Central memory CD8-positive, alpha-beta T cell (primary cell): ENCODE data around the gene AQP3.
"Not testable (repeated sequence)": the region's sequence is repeated elsewhere in the genome, so short reads cannot be mapped to it uniquely, and the experiment has no call there.

Source experiments
- ATAC-seq: fragments of 150-1000 bp; cut with Tn5 transposase; replicated peaks from 2 replicates; pipeline ENCODE4 v1.10.0; 2022; ENCODE audit warnings: mild to moderate bottlenecking, moderate FRiP score, moderate number of reproducible peaks; ENCODE audit not compliant: poor library complexity, severe bottlenecking; ENCODE audit errors: extremely low read depth
- DNase-seq, 2 donors: peaks; one replicate each; pipeline ENCODE4 v3.0.0; 2021; ENCODE audit warnings: low spot score in 2 of 2
- H3K27ac Mint-ChIP-seq: one replicate; pipeline ENCODE4 v1.8.0; 2022; ENCODE audit warnings: low read depth, mild to moderate bottlenecking, moderate library complexity, mixed read lengths
- H3K27me3 Mint-ChIP-seq: one replicate; pipeline ENCODE4 v1.8.0; 2022; ENCODE audit warnings: mixed read lengths
- H3K36me3 Mint-ChIP-seq: one replicate; pipeline ENCODE4 v1.8.0; 2022; ENCODE audit warnings: mild to moderate bottlenecking, moderate library complexity, mixed read lengths; ENCODE audit not compliant: insufficient read depth
- H3K4me1 Mint-ChIP-seq: one replicate; pipeline ENCODE4 v1.8.0; 2022; ENCODE audit warnings: mixed read lengths
- H3K4me3 Mint-ChIP-seq: one replicate; pipeline ENCODE4 v1.8.0; 2022; ENCODE audit warnings: mild to moderate bottlenecking, moderate library complexity, mixed read lengths
- H3K9me3 Mint-ChIP-seq: one replicate; pipeline ENCODE4 v1.8.0; 2022; ENCODE audit warnings: mixed read lengths

Gene AQP3

GRCh38 chr9:33415501-33416038 lies 31.8 kb downstream of the AQP3 start:
- peak overlapping the region; percentile 57 for H3K4me3 Mint-ChIP-seq
- DNase-seq, result peak; percentile 87 to 89
- peak overlapping the region; percentile 84 for H3K27ac Mint-ChIP-seq
- H3K9me3 Mint-ChIP-seq, result no peaks in the 10 kb centered on the region
- no peaks in the 10 kb centered on the region for H3K27me3 Mint-ChIP-seq
- H3K4me1 Mint-ChIP-seq, result peaks cover 33% of the 10 kb centered on the region
- peaks cover 4% of the 10 kb centered on the region for H3K36me3 Mint-ChIP-seq
- ATAC-seq, result peak; percentile 91

DNA sequence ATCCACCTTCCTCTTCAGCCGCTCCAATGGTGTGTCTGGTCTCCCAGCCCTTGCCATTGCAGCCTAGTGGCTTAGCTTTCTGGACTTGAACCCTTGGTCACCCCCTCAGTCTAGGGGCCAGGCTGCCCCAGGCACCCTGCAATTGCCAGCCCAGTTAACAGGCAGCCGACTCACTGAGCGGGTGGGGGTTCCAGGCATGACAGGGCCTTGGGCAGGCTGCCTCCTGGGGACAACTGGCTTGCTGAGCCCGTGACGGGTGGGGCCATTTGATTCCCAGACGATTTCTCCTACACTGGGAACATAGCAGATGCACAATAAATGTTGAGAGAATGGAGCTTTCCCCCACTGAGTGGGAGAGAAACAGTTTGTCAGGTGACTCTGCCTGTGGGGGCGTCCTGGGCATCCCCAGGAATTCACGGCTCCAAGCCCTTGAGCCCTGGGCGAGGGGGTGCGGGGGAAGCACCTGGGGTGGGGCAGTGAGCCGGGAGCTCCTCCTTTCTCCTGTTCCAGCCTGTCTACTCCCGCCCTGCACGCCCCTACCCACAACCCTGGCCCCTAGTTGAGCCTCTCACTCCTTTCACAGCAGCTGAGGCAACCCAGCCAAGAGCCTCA lies 32.4 kb downstream of the AQP3 start:
- DNase-seq, result no peak
- H3K27me3 Mint-ChIP-seq, result no peaks in the 10 kb centered on the region
- peaks cover 33% of the 10 kb centered on the region for H3K4me1 Mint-ChIP-seq
- no peaks in the 10 kb centered on the region for H3K9me3 Mint-ChIP-seq
- no peak for ATAC-seq
- peak overlapping the region; percentile 57 for H3K4me3 Mint-ChIP-seq
- peaks cover 4% of the 10 kb centered on the region for H3K36me3 Mint-ChIP-seq
- H3K27ac Mint-ChIP-seq, result peak overlapping the region; percentile 84

DNA sequence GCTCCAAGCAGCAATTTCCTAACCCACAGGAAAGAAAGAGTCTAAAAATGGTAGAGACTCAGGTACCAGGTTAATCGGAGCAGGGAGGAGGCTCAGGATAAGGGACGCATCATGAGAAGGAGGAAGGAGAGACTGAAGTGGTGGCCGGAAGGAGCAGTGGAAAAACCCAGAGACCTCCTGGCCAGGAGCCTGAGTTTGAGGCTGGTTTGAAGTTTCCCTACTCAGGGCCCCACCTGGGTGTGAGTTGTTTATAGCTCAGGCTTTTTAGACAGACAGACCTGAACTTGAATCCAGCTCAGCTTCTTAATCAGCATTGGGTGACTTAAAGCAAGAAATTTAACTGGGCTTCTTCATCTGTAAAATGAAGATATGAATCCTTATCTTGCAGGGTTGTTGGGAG lies 33.1 kb downstream of the AQP3 start:
- Mint-ChIP-seq H3K27me3 (no peaks in the 10 kb centered on the region), H3K4me3 (no peak overlapping the region), H3K36me3 (peaks cover 4% of the 10 kb centered on the region), H3K4me1 (peaks cover 33% of the 10 kb centered on the region), H3K9me3 (no peaks in the 10 kb centered on the region), H3K27ac (no peak overlapping the region)
- no peak for ATAC-seq
- DNase-seq, result no peak

- DNase-seq (no peak), ATAC-seq (no peak)
- Mint-ChIP-seq H3K9me3 (no peaks in the 10 kb centered on the region), H3K4me1 (no peaks in the 10 kb centered on the region), H3K27me3 (no peaks in the 10 kb centered on the region), H3K27ac (no peak overlapping the region), H3K36me3 (no peaks in the 10 kb centered on the region), H3K4me3 (no peak overlapping the region)
Measured at GRCh38 chr9:33408087-33408486, 39.3 kb downstream of the AQP3 start.

DNA sequence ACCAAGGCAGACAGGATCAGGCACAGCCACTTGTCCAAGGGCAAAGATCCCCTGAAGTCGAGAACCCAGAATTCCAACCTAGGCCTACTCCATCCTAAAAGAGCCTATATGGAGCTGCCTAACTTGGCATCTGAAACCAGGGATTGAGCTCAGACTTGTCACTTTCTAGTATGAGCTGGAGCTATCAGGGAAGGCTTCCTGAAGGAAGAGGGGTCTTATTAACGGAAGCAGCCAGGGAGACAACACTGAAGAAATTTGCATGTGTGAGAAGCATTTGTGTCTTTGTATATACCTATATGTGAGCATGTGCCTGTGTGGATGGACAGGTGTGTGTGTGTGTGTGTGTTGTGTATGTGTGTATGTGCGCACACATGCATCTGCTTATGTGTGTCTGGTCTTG lies 40.3 kb downstream of the AQP3 start:
- H3K4me3 Mint-ChIP-seq, result no peak overlapping the region
- no peak overlapping the region for H3K27ac Mint-ChIP-seq
- H3K36me3 Mint-ChIP-seq, result no peaks in the 10 kb centered on the region
- DNase-seq (no peak), ATAC-seq (no peak)
- H3K27me3 Mint-ChIP-seq, result no peaks in the 10 kb centered on the region
- H3K9me3 Mint-ChIP-seq, result no peaks in the 10 kb centered on the region
- no peaks in the 10 kb centered on the region for H3K4me1 Mint-ChIP-seq

GRCh38 chr9:33404788-33405362 lies 42.5 kb downstream of the AQP3 start:
- DNase-seq, result no peak
- Mint-ChIP-seq H3K36me3 (no peaks in the 10 kb centered on the region), H3K27me3 (no peaks in the 10 kb centered on the region), H3K27ac (peak overlapping the region; percentile 81), H3K4me3 (no peak overlapping the region), H3K4me1 (no peaks in the 10 kb centered on the region), H3K9me3 (no peaks in the 10 kb centered on the region)
- ATAC-seq, result no peak

DNA sequence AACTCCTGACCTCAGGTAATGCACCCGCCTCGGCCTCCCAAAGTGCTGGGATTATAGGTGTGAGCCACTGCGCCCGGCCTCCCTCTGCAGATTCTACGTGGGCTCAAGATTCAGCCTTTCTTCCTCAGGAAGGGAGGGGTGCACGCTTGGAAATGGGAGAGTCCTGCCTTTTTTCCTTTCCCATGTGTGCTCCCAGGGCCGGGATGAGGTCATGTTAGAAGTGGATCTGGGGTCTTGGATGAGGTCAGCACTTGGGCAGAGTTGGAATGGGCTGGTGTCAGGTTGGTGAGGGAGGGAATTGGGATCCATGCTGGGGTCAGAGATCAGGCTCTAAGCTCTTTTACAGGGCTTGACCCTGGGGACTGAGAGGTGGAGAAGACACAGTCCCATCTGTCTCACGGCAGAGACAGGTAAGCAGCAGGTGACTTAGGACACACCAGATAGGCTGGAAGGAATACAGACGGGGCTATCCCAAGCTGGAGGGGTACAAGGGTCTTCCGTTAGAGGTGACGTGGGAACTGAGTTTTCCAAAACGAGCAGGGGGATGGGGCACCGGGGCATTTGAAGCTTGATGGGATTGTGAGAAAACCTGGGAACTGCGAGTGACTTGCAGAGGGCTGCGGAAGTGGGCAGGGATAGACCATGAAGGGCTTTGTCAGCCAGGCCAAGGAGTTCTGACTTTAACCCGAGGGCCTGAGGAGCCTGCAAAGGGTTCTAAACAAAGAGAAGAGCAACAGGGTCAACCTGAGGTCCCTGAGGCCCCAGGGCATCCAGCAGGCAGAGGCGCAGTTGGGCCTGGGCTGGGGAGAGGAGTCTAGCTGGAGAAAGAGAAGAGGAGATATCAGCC lies 43.2 kb downstream of the AQP3 start:
- Mint-ChIP-seq H3K36me3 (no peaks in the 10 kb centered on the region), H3K4me1 (no peaks in the 10 kb centered on the region), H3K4me3 (no peak overlapping the region), H3K27me3 (no peaks in the 10 kb centered on the region), H3K27ac (peak overlapping the region; percentile 81), H3K9me3 (no peaks in the 10 kb centered on the region)
- no peak for DNase-seq
- ATAC-seq, result no peak

GRCh38 chr9:33402371-33402770 lies 45.0 kb downstream of the AQP3 start, which contains the start of gene AQP7:
AQP7 (minus strand) TSS chr9:33402568; CDS start chr9:33401262, 1,306 bp downstream.
- not testable (repeated sequence) for H3K27ac Mint-ChIP-seq

GRCh38 chr9:33401809-33402208 lies 45.6 kb downstream of the AQP3 start:
- not testable (repeated sequence) for H3K27me3 Mint-ChIP-seq, H3K27ac Mint-ChIP-seq, H3K4me3 Mint-ChIP-seq, ATAC-seq, H3K4me1 Mint-ChIP-seq, H3K36me3 Mint-ChIP-seq, DNase-seq, H3K9me3 Mint-ChIP-seq

More at GRCh38 chr9:33402371-33402770, 45.0 kb downstream of the AQP3 start, which contains the start of gene AQP7:
- H3K4me1 Mint-ChIP-seq, H3K4me3 Mint-ChIP-seq, H3K27me3 Mint-ChIP-seq, ATAC-seq, DNase-seq, H3K9me3 Mint-ChIP-seq, H3K36me3 Mint-ChIP-seq: not testable (repeated sequence)

GRCh38 chr9:33399047-33399446 lies 48.3 kb downstream of the AQP3 start:
- H3K36me3 Mint-ChIP-seq, H3K4me3 Mint-ChIP-seq, DNase-seq, H3K9me3 Mint-ChIP-seq, H3K27ac Mint-ChIP-seq, ATAC-seq, H3K4me1 Mint-ChIP-seq: not testable (repeated sequence)
- H3K27me3 Mint-ChIP-seq, result peaks cover 15% of the 10 kb centered on the region

DNA sequence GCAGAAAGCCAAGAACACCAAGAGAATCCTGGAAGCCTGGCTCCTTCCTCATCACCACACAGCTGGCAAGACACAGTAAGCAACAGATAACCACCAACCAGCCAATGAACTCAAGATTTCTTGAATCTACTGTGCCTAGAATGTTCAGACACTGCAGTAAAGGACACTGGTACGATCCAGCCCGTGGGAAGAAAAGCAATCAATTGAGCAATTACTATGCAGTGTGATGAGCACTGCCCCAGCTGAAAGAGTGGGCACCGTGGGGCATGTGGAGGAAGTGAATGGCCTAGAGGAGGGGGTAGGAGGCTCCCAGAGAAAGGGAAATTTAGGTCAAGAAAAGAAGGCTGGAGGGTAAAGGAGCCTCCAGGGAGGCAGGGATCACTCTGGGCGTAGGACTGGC lies 49.6 kb downstream of the AQP3 start:
- ATAC-seq, H3K4me1 Mint-ChIP-seq, H3K4me3 Mint-ChIP-seq, DNase-seq, H3K36me3 Mint-ChIP-seq, H3K9me3 Mint-ChIP-seq, H3K27ac Mint-ChIP-seq: not testable (repeated sequence)
- peaks cover 15% of the 10 kb centered on the region for H3K27me3 Mint-ChIP-seq

- not testable (repeated sequence) for H3K27ac Mint-ChIP-seq, H3K36me3 Mint-ChIP-seq, H3K4me1 Mint-ChIP-seq, ATAC-seq, H3K4me3 Mint-ChIP-seq, DNase-seq, H3K9me3 Mint-ChIP-seq
- H3K27me3 Mint-ChIP-seq, result peaks cover 17% of the 10 kb centered on the region
Measured at GRCh38 chr9:33395159-33395879, 52.1 kb downstream of the AQP3 start.
